Measurements from ENCODE around the gene BRI3. TPM values are rescaled to one million over a fixed set of nuclear protein-coding genes. Genes with fewer than 3 reads are reported as not detected.

BRI3 gene
- polyA plus RNA-seq, 1 donor (not counting 4 experiments of a cell fraction or from before 2014, with no cell fraction given) = 121 TPM

DNA sequence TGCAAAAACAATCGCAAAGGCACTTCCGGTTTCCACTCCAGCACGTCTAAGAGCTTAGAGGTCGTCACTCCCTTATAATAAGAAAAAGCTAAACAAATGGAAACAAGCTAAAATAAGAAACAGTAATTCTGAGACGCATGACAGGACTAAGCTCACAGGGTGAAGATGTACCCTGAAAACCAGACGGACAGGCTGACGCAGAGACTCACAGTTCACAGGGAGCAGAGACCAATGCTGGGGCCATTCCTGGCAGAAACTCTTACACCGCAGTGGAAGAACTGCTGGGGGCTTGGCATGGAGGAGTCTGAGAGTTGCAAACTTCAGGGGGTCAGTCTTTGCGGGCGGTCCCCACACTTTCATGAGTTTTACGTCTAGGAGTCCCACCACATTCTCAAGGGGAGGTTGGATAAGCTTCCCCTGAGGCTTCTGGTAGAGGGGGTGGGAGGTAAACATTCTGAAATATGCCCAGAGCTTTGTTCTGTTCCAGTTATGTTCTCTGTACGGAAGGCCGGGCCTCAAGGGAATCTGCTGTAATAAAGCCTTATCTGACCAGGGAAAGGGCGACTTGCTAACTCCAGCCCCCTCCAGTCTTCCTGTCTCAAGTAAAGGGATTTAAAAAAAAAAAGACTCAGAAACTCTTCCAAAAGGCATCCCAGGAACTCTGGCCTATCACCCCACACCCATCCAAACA lies 47.8 kb downstream of the BRI3 start:
- H3K9me3 ChIP-seq (ENCODE audit: control insufficient read depth, low read depth, low read length) = no peaks in the 10 kb centered on the region
- peaks cover 8% of the 10 kb centered on the region for H3K9me1 ChIP-seq (ENCODE audit: control insufficient read depth, extremely low read depth, insufficient read depth, low read length)
- no peak for TF ChIP-seq EZH2 (IDR thresholded peaks at IDR 0.05; ENCODE audit: low read length)
- TF ChIP-seq, protein P1, sequence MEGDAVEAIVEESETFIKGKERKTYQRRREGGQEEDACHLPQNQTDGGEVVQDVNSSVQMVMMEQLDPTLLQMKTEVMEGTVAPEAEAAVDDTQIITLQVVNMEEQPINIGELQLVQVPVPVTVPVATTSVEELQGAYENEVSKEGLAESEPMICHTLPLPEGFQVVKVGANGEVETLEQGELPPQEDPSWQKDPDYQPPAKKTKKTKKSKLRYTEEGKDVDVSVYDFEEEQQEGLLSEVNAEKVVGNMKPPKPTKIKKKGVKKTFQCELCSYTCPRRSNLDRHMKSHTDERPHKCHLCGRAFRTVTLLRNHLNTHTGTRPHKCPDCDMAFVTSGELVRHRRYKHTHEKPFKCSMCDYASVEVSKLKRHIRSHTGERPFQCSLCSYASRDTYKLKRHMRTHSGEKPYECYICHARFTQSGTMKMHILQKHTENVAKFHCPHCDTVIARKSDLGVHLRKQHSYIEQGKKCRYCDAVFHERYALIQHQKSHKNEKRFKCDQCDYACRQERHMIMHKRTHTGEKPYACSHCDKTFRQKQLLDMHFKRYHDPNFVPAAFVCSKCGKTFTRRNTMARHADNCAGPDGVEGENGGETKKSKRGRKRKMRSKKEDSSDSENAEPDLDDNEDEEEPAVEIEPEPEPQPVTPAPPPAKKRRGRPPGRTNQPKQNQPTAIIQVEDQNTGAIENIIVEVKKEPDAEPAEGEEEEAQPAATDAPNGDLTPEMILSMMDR (optimal IDR thresholded peaks at IDR 0.05 in 1 of 3, IDR thresholded peaks at IDR 0.05 in 1 of 3, conservative IDR thresholded peaks at IDR 0.05 in 1 of 3; ENCODE audit: extremely low read depth in 1 of 3, insufficient read depth in 2 of 3, low read length in 3 of 3) = no peak
- FAIRE-seq (no peak), DNase-seq (ENCODE audit: low read depth, low spot score) (no peak)
- no peaks in the 10 kb centered on the region for H3K27me3 ChIP-seq (ENCODE audit: control insufficient read depth, extremely low read depth, insufficient read depth, low read length)
- dilution Hi-C loops (cut with MboI; ENCODE audit: extremely low pct_ligation_motif_present, low sequenced_read_pairs) = no loop called here
- peaks cover 53% of the 10 kb centered on the region for H3K79me2 ChIP-seq (ENCODE audit: control insufficient read depth, insufficient read depth, low read length)
- H3K4me2 ChIP-seq (ENCODE audit: control insufficient read depth, extremely low read depth, insufficient read depth, low read depth, low read length) = no peak overlapping the region
- no peak overlapping the region for H3K4me3 ChIP-seq (ENCODE audit: control insufficient read depth in 2 of 3, extremely low read depth in 1 of 3, insufficient read depth in 2 of 3, low read depth in 1 of 3, low read length in 3 of 3)
- H2AFZ ChIP-seq (ENCODE audit: control insufficient read depth, low read length) = no peak overlapping the region
- peaks cover 5% of the 10 kb centered on the region for H3K4me1 ChIP-seq (ENCODE audit: control insufficient read depth, extremely low read depth, insufficient read depth, low read length)
- H3K9ac ChIP-seq (ENCODE audit: control insufficient read depth, extremely low read depth, insufficient read depth, low read length) = no peak overlapping the region
- H3K36me3 ChIP-seq (ENCODE audit: control insufficient read depth in 2 of 2, extremely low read depth in 1 of 2, insufficient read depth in 2 of 2, low read length in 2 of 2) = peaks cover 0 to 5% of the 10 kb centered on the region in 2 experiments
- no peaks in the 10 kb centered on the region for H4K20me1 ChIP-seq (ENCODE audit: control insufficient read depth, extremely low read depth, insufficient read depth, low read length)
- H3K27ac ChIP-seq (ENCODE audit: control insufficient read depth, insufficient read depth, low read length) = no peak overlapping the region

DNA sequence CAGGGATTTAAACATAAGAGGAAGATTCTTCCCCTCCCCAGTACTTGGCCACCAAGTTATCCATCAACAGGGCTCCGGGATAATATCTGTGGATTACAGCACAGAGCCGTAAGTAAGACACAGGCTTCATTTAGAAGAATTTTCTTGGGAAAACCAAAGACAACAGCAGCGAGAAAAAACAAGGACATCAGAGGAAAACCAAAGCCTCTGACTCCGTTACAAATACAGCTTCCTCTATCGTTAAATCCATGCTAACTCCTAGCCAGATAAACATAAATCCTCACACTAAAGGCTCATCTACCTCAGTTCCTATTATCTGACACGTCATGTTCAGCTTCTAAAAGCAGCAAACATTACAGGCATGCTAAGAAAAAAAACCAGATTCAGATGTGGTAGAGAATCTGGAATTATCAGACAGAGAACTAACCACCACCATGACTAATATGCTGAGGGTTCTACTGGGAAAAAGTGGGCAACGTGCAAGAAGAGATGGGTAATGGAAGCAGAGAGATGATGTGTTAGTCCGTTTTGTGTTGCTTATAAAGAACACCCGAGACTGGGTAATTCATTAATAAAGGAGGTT lies 48.4 kb downstream of the BRI3 start:
- Histone ChIP-seq H3K36me3 (ENCODE audit: control insufficient read depth in 2 of 2, extremely low read depth in 1 of 2, insufficient read depth in 2 of 2, low read length in 2 of 2) (peaks cover 0 to 5% of the 10 kb centered on the region in 2 experiments), H3K4me1 (ENCODE audit: control insufficient read depth, extremely low read depth, insufficient read depth, low read length) (peaks cover 5% of the 10 kb centered on the region), H2AFZ (ENCODE audit: control insufficient read depth, low read length) (no peak overlapping the region), H3K79me2 (ENCODE audit: control insufficient read depth, insufficient read depth, low read length) (peaks cover 51% of the 10 kb centered on the region), H4K20me1 (ENCODE audit: control insufficient read depth, extremely low read depth, insufficient read depth, low read length) (no peaks in the 10 kb centered on the region), H3K9me3 (ENCODE audit: control insufficient read depth, low read depth, low read length) (no peaks in the 10 kb centered on the region), H3K4me3 (ENCODE audit: control insufficient read depth in 2 of 3, extremely low read depth in 1 of 3, insufficient read depth in 2 of 3, low read depth in 1 of 3, low read length in 3 of 3) (no peak overlapping the region), H3K27ac (ENCODE audit: control insufficient read depth, insufficient read depth, low read length) (no peak overlapping the region), H3K4me2 (ENCODE audit: control insufficient read depth, extremely low read depth, insufficient read depth, low read depth, low read length) (no peak overlapping the region), H3K27me3 (ENCODE audit: control insufficient read depth, extremely low read depth, insufficient read depth, low read length) (no peaks in the 10 kb centered on the region), H3K9me1 (ENCODE audit: control insufficient read depth, extremely low read depth, insufficient read depth, low read length) (peaks cover 8% of the 10 kb centered on the region), H3K9ac (ENCODE audit: control insufficient read depth, extremely low read depth, insufficient read depth, low read length) (no peak overlapping the region)
- TF ChIP-seq, protein P1 (optimal IDR thresholded peaks at IDR 0.05 in 1 of 3, IDR thresholded peaks at IDR 0.05 in 1 of 3, conservative IDR thresholded peaks at IDR 0.05 in 1 of 3; ENCODE audit: extremely low read depth in 1 of 3, insufficient read depth in 2 of 3, low read length in 3 of 3) = no peak
- TF ChIP-seq EZH2 (IDR thresholded peaks at IDR 0.05; ENCODE audit: low read length) = no peak
- DNase-seq (ENCODE audit: low read depth, low spot score) (no peak), FAIRE-seq (no peak)
- dilution Hi-C loops (cut with MboI; ENCODE audit: extremely low pct_ligation_motif_present, low sequenced_read_pairs) = no loop called here
